Thyroid gland (tissue), 4 donors: ENCODE measurements around the gene MPP4. TPM values are rescaled to one million over a fixed set of nuclear protein-coding genes. Genes with fewer than 3 reads are reported as not detected.
"Not testable (repeated sequence)": the region's sequence is repeated elsewhere in the genome, so short reads cannot be mapped to it uniquely, and the experiment has no call there.

Experiments
- DNase-seq, 2 donors: peaks; one replicate each; pipeline ENCODE4 v3.0.0-alpha.2; 2019
- H3K27ac ChIP-seq, 3 donors: fragments of 200-600 bp; sonication (generic); 1 replicate in 2 of 3; 2 replicates in 1 of 3; pipeline ENCODE4 v1.5.1; 2016 to 2019; ENCODE audit warnings: mild to moderate bottlenecking in 1 of 3, moderate library complexity in 1 of 3
- H3K27me3 ChIP-seq: fragments of 200-600 bp; sonication (generic); one replicate; pipeline ENCODE4 v1.5.1; 2019
- H3K36me3 ChIP-seq, 2 donors: fragments of 200-600 bp; sonication (generic); one replicate each; pipeline ENCODE4 v1.5.1; 2016 to 2019
- H3K4me1 ChIP-seq, 2 donors: fragments of 200-600 bp; sonication (generic); one replicate each; pipeline ENCODE4 v1.5.1; 2017 to 2019
- H3K4me3 ChIP-seq, 3 donors: fragments of 200-600 bp; sonication (generic); replicated peaks in 1 of 3; 1 replicate in 2 of 3; 2 replicates in 1 of 3; pipeline ENCODE4 v1.5.1; 2016; ENCODE audit warnings: mild to moderate bottlenecking in 1 of 3
- H3K9me3 ChIP-seq: fragments of 200-600 bp; sonication (generic); one replicate; pipeline ENCODE4 v1.5.1; 2017
- CTCF ChIP-seq, 6 experiments: fragments of 200-600 bp in 3 of 6; fragments of 450-650 bp in 3 of 6; sonication (generic) in 3 of 6; IDR thresholded peaks; one replicate each; pipeline ENCODE4 v1.5.1; 2016 to 2019; ENCODE audit warnings: antibody characterized with exemption in 6 of 6, mild to moderate bottlenecking in 2 of 6, inconsistent platforms in 1 of 6, moderate library complexity in 1 of 6
- POLR2A ChIP-seq, 2 donors: fragments of 450-650 bp; IDR thresholded peaks; one replicate each; pipeline ENCODE4 v1.6.1; 2017; ENCODE audit warnings: antibody characterized with exemption in 2 of 2, mild to moderate bottlenecking in 2 of 2, moderate library complexity in 1 of 2
- WGBS, 2 donors: methylation state at CpG; one replicate each; pipeline ENCODE4 v1.1.5; 2017; 5-methylcytosine and 5-hydroxymethylcytosine counted together
- intact Hi-C: fragments of 100-400 bp; cut with DNase I; formaldehyde crosslinking; loops from one replicate; pipeline ENCODE4 v1.15.1; 2023
- total RNA-seq, 4 donors: library from RNA; depleted of rRNA; stranded (reverse); fragments of >200 nt; gene quantifications; one replicate each; pipeline ENCODE4 v1.2.3, GENCODE V29; 2016

Gene MPP4
- total RNA-seq, 4 donors from 2014 or later = not detected

- no peaks in the 10 kb centered on the region for H3K4me1 ChIP-seq
- H3K4me3 ChIP-seq = no peak overlapping the region
- no peak overlapping the region for H3K27ac ChIP-seq
- no peaks in the 10 kb centered on the region for H3K9me3 ChIP-seq
- intact Hi-C loops = no loop called here
- H3K36me3 ChIP-seq = no peaks in the 10 kb centered on the region
- no peak for TF ChIP-seq CTCF (IDR thresholded peaks at IDR 0.05)
- TF ChIP-seq POLR2A (IDR thresholded peaks at IDR 0.05) = no peak
- 82 to 86% methylated on average over 4 of the region's 4 CpGs for WGBS, 2 donors
- DNase-seq = no peak
- no peaks in the 10 kb centered on the region for H3K27me3 ChIP-seq
Measured at GRCh38 chr2:201675454-201675853, 23.0 kb downstream of the MPP4 start.

GRCh38 chr2:201674794-201675193 is 23.6 kb downstream of the MPP4 start:
- Histone ChIP-seq H3K4me1 (no peaks in the 10 kb centered on the region), H3K4me3 (no peak overlapping the region), H3K27me3 (no peaks in the 10 kb centered on the region), H3K36me3 (no peaks in the 10 kb centered on the region), H3K27ac (no peak overlapping the region), H3K9me3 (no peaks in the 10 kb centered on the region)
- intact Hi-C loops = no loop called here
- 72 to 84% methylated on average over 3 of the region's 3 CpGs for WGBS, 2 donors
- no peak for DNase-seq
- no peak for TF ChIP-seq CTCF (IDR thresholded peaks at IDR 0.05)

GRCh38 chr2:201674298-201674697 is 24.1 kb downstream of the MPP4 start:
- DNase-seq = no peak
- Histone ChIP-seq H3K27ac (no peak overlapping the region), H3K9me3 (no peaks in the 10 kb centered on the region), H3K4me3 (no peak overlapping the region), H3K27me3 (no peaks in the 10 kb centered on the region), H3K36me3 (no peaks in the 10 kb centered on the region), H3K4me1 (no peaks in the 10 kb centered on the region)
- intact Hi-C loops = no loop called here
- 70 to 81% methylated on average over 3 of the region's 3 CpGs for WGBS, 2 donors
- TF ChIP-seq CTCF (IDR thresholded peaks at IDR 0.05) (no peak), POLR2A (IDR thresholded peaks at IDR 0.05) (no peak)

- H3K4me1 ChIP-seq = no peaks in the 10 kb centered on the region
- no peaks in the 10 kb centered on the region for H3K27me3 ChIP-seq
- H3K9me3 ChIP-seq = no peaks in the 10 kb centered on the region
- TF ChIP-seq CTCF (IDR thresholded peaks at IDR 0.05) = no peak
- no peak overlapping the region for H3K27ac ChIP-seq
- 81 to 83% methylated on average over 2 of the region's 2 CpGs for WGBS, 2 donors
- DNase-seq = no peak
- no peak overlapping the region for H3K4me3 ChIP-seq
- intact Hi-C loops = no loop called here
- H3K36me3 ChIP-seq = no peaks in the 10 kb centered on the region
Measured at GRCh38 chr2:201673546-201673945, 24.9 kb downstream of the MPP4 start.

- H3K27ac ChIP-seq, intact Hi-C loops, H3K4me3 ChIP-seq, H3K36me3 ChIP-seq, DNase-seq, H3K9me3 ChIP-seq, H3K27me3 ChIP-seq, H3K4me1 ChIP-seq: not testable (repeated sequence)
- WGBS, 2 donors = 51 to 53% methylated on average over 4 of the region's 4 CpGs
Measured at GRCh38 chr2:201671205-201671604, 27.2 kb downstream of the MPP4 start.

GRCh38 chr2:201669865-201670264 is 28.6 kb downstream of the MPP4 start:
- no peak overlapping the region for H3K27ac ChIP-seq
- H3K36me3 ChIP-seq = no peaks in the 10 kb centered on the region
- intact Hi-C loops = no loop called here
- TF ChIP-seq POLR2A (IDR thresholded peaks at IDR 0.05) (no peak), CTCF (IDR thresholded peaks at IDR 0.05) (no peak)
- DNase-seq = no peak
- 96% methylated on average over 1 of the region's 1 CpG for WGBS, 2 donors
- H3K4me1 ChIP-seq = no peaks in the 10 kb centered on the region
- H3K9me3 ChIP-seq = no peaks in the 10 kb centered on the region
- no peak overlapping the region for H3K4me3 ChIP-seq
- H3K27me3 ChIP-seq = no peaks in the 10 kb centered on the region
